ENCODE measurements around the gene CATSPER1. TPM values are rescaled to one million over a fixed set of nuclear protein-coding genes. Genes with fewer than 3 reads are reported as not detected.

Gene CATSPER1
- polyA plus RNA-seq, 1 of the 3 experiments (the other 2 are of a cell fraction): 2.2 TPM

- DNase-seq: no peak
- 92% methylated on average over 4 of the region's 7 CpGs for WGBS (ENCODE audit: low lambda C conversion rate)
- H3K27me3 ChIP-seq (ENCODE audit: insufficient read depth): no peaks in the 10 kb centered on the region
- H2AFZ ChIP-seq (ENCODE audit: low read depth): no peak overlapping the region
- no peak overlapping the region for H3K4me3 ChIP-seq (ENCODE audit: low read depth in 2 of 2, low read length in 1 of 2)
- H3K4me1 ChIP-seq (ENCODE audit: control insufficient read depth in 1 of 2, insufficient read depth in 2 of 2, low read depth in 1 of 2, low read length in 1 of 2): peaks cover 15 to 29% of the 10 kb centered on the region in 2 experiments; a peak in 3 of 4 replicates
- no peaks in the 10 kb centered on the region for H3K9me2 ChIP-seq
- H3K4me2 ChIP-seq: no peak overlapping the region
- ChIA-PET CTCF (interaction anchor here (1.6 to 4.3 kb wide), 4 partner anchors 9 to 54 kb away, joined by 6 to 36 read pairs (median 8); partner anchors contain the start of genes BANF1 and EIF1AD), POLR2A (no interaction called here)
- TF ChIP-seq SMC3 (IDR thresholded peaks at IDR 0.05; ENCODE audit: low read depth, low read length) (no peak), NFIC (IDR thresholded peaks at IDR 0.05; ENCODE audit: borderline replicate concordance) (no peak)
- no peaks in the 10 kb centered on the region for H4K20me1 ChIP-seq (ENCODE audit: insufficient read depth)
- H3F3A ChIP-seq (replicated peaks; ENCODE audit: insufficient read depth): peaks cover 33% of the 10 kb centered on the region
- no peaks in the 10 kb centered on the region for H3K36me3 ChIP-seq (replicated peaks in 1 of 2; ENCODE audit: control insufficient read depth in 1 of 2, insufficient read depth in 2 of 2, low read length in 1 of 2)
- H3K27ac ChIP-seq (ENCODE audit: low read depth in 2 of 2, low read length in 1 of 2): peak overlapping the region in 1 of 2 experiments; percentile 92; a peak in 1 of 4 replicates
- peaks cover 20% of the 10 kb centered on the region; the same call in 1 of the 2 replicates for H3K79me2 ChIP-seq (ENCODE audit: insufficient read depth)
- no peak overlapping the region for H3K9ac ChIP-seq
- no peaks in the 10 kb centered on the region for H3K9me3 ChIP-seq
These were observed 12.5 kb downstream of the CATSPER1 start for GRCh38 chr11:66013762-66014100.

GRCh38 chr11:66012946-66013761, 13.1 kb downstream of the CATSPER1 start:
- 83% methylated on average over 9 of the region's 12 CpGs for WGBS (ENCODE audit: low lambda C conversion rate)
- Histone ChIP-seq H3K9me2 (no peaks in the 10 kb centered on the region), H3K4me1 (ENCODE audit: control insufficient read depth in 1 of 2, insufficient read depth in 2 of 2, low read depth in 1 of 2, low read length in 1 of 2) (peaks cover 15 to 29% of the 10 kb centered on the region in 2 experiments; a peak in 3 of 4 replicates), H4K20me1 (ENCODE audit: insufficient read depth) (no peaks in the 10 kb centered on the region), H3F3A (replicated peaks; ENCODE audit: insufficient read depth) (peaks cover 36% of the 10 kb centered on the region), H3K4me3 (ENCODE audit: low read depth in 2 of 2, low read length in 1 of 2) (no peak overlapping the region), H3K4me2 (no peak overlapping the region), H3K36me3 (replicated peaks in 1 of 2; ENCODE audit: control insufficient read depth in 1 of 2, insufficient read depth in 2 of 2, low read length in 1 of 2) (no peaks in the 10 kb centered on the region), H3K27ac (ENCODE audit: low read depth in 2 of 2, low read length in 1 of 2) (0 out of 4 replicates have a peak overlapping the region, but pooled peaks of 1 of the 2 experiments have one; percentile 92), H3K79me2 (ENCODE audit: insufficient read depth) (peaks cover 15% of the 10 kb centered on the region; the same call in 1 of the 2 replicates), H3K27me3 (ENCODE audit: insufficient read depth) (no peaks in the 10 kb centered on the region), H2AFZ (ENCODE audit: low read depth) (no peak overlapping the region), H3K9me3 (no peaks in the 10 kb centered on the region), H3K9ac (no peak overlapping the region)
- ChIA-PET CTCF (interaction anchor here (1.6 to 4.3 kb wide), 4 partner anchors 10 to 55 kb away, joined by 6 to 36 read pairs (median 8); partner anchors contain the start of genes BANF1 and EIF1AD), POLR2A (no interaction called here)
- DNase-seq: no peak
- TF ChIP-seq ELF1 (IDR thresholded peaks at IDR 0.05): no peak
- TF ChIP-seq REST (IDR thresholded peaks at IDR 0.05; ENCODE audit: low read depth, low read length): peak; percentile 85
- TF ChIP-seq POLR2AphosphoS5 (IDR thresholded peaks at IDR 0.05; ENCODE audit: low read depth, low read length): no peak

Measured in SK-N-SH (cell line).